ENCODE measurements around the gene HBZ.

The HBZ gene

GRCh38 chr16:152141-153128, at the start of gene HBZ:
Gene HBZ, plus strand, starts transcription at chr16:152644. Its CDS starts 266 bp downstream, at chr16:152910.
- Histone ChIP-seq H3K4me3 (ENCODE audit: low read depth in 1 of 2, low read length in 2 of 2) (no peak within 1 kb of the TSS), H3K27ac (ENCODE audit: low read depth, low read length) (no peak within 1 kb of the TSS), H3K27me3 (ENCODE audit: control insufficient read depth in 1 of 2, insufficient read depth in 2 of 2, low read length in 2 of 2) (peaks cover 13 to 18% of the 10 kb centered on the region in 2 donors), H3K4me1 (ENCODE audit: insufficient read depth, low read length) (peaks cover 6% of the 10 kb centered on the region), H3K9me3 (ENCODE audit: low read length) (no peaks in the 10 kb centered on the region), H3K36me3 (ENCODE audit: insufficient read depth, low read length) (no peaks in the 10 kb centered on the region), H3K9ac (ENCODE audit: low read length) (no peak within 1 kb of the TSS)

- Histone ChIP-seq H3K9me3 (ENCODE audit: low read length) (no peaks in the 10 kb centered on the region), H3K36me3 (ENCODE audit: insufficient read depth, low read length) (peaks cover 18% of the 10 kb centered on the region)
Measured at GRCh38 chr16:104355-104754, 48.1 kb upstream of the HBZ start.

GRCh38 chr16:104928-105327, 47.5 kb upstream of the HBZ start:
- Histone ChIP-seq H3K36me3 (ENCODE audit: insufficient read depth, low read length) (peaks cover 22% of the 10 kb centered on the region), H3K9ac (ENCODE audit: low read length) (no peak overlapping the region)

More at GRCh38 chr16:104355-104754, 48.1 kb upstream of the HBZ start:
- Histone ChIP-seq H3K4me3 (ENCODE audit: low read depth in 1 of 2, low read length in 2 of 2) (no peak overlapping the region), H3K27me3 (ENCODE audit: control insufficient read depth in 1 of 2, insufficient read depth in 2 of 2, low read length in 2 of 2) (no peaks in the 10 kb centered on the region), H3K4me1 (ENCODE audit: insufficient read depth, low read length) (peaks cover 4% of the 10 kb centered on the region), H3K9ac (ENCODE audit: low read length) (no peak overlapping the region), H3K27ac (ENCODE audit: low read depth, low read length) (no peak overlapping the region)

GRCh38 chr16:105521-105920, 46.9 kb upstream of the HBZ start:
- H3K27me3 ChIP-seq (ENCODE audit: control insufficient read depth in 1 of 2, insufficient read depth in 2 of 2, low read length in 2 of 2), result no peaks in the 10 kb centered on the region
- H3K9ac ChIP-seq (ENCODE audit: low read length), result no peak overlapping the region
- H3K4me1 ChIP-seq (ENCODE audit: insufficient read depth, low read length), result peaks cover 4% of the 10 kb centered on the region
- no peaks in the 10 kb centered on the region for H3K9me3 ChIP-seq (ENCODE audit: low read length)
- peaks cover 22% of the 10 kb centered on the region for H3K36me3 ChIP-seq (ENCODE audit: insufficient read depth, low read length)
- H3K27ac ChIP-seq (ENCODE audit: low read depth, low read length), result no peak overlapping the region
- no peak overlapping the region for H3K4me3 ChIP-seq (ENCODE audit: low read depth in 1 of 2, low read length in 2 of 2)

More at GRCh38 chr16:104928-105327, 47.5 kb upstream of the HBZ start:
- peaks cover 4% of the 10 kb centered on the region for H3K4me1 ChIP-seq (ENCODE audit: insufficient read depth, low read length)
- no peaks in the 10 kb centered on the region for H3K27me3 ChIP-seq (ENCODE audit: control insufficient read depth in 1 of 2, insufficient read depth in 2 of 2, low read length in 2 of 2)
- H3K27ac ChIP-seq (ENCODE audit: low read depth, low read length), result no peak overlapping the region
- no peak overlapping the region for H3K4me3 ChIP-seq (ENCODE audit: low read depth in 1 of 2, low read length in 2 of 2)
- H3K9me3 ChIP-seq (ENCODE audit: low read length), result no peaks in the 10 kb centered on the region

- Histone ChIP-seq H3K36me3 (ENCODE audit: insufficient read depth, low read length) (peaks cover 26% of the 10 kb centered on the region), H3K27ac (ENCODE audit: low read depth, low read length) (no peak overlapping the region)
Measured at GRCh38 chr16:106623-107324, 45.7 kb upstream of the HBZ start.

GRCh38 chr16:112153-112840, 40.1 kb upstream of the HBZ start:
- H3K36me3 ChIP-seq (ENCODE audit: insufficient read depth, low read length), result peaks cover 47% of the 10 kb centered on the region
- no peak overlapping the region for H3K27ac ChIP-seq (ENCODE audit: low read depth, low read length)
- H3K4me3 ChIP-seq (ENCODE audit: low read depth in 1 of 2, low read length in 2 of 2), result no peak overlapping the region
- H3K9me3 ChIP-seq (ENCODE audit: low read length), result no peaks in the 10 kb centered on the region
- peaks cover 6% of the 10 kb centered on the region for H3K4me1 ChIP-seq (ENCODE audit: insufficient read depth, low read length)
- no peaks in the 10 kb centered on the region for H3K27me3 ChIP-seq (ENCODE audit: control insufficient read depth in 1 of 2, insufficient read depth in 2 of 2, low read length in 2 of 2)
- H3K9ac ChIP-seq (ENCODE audit: low read length), result no peak overlapping the region

More at GRCh38 chr16:106623-107324, 45.7 kb upstream of the HBZ start:
- Histone ChIP-seq H3K9me3 (ENCODE audit: low read length) (no peaks in the 10 kb centered on the region), H3K4me3 (ENCODE audit: low read depth in 1 of 2, low read length in 2 of 2) (no peak overlapping the region), H3K27me3 (ENCODE audit: control insufficient read depth in 1 of 2, insufficient read depth in 2 of 2, low read length in 2 of 2) (no peaks in the 10 kb centered on the region), H3K4me1 (ENCODE audit: insufficient read depth, low read length) (peaks cover 4% of the 10 kb centered on the region), H3K9ac (ENCODE audit: low read length) (no peak overlapping the region)

- peaks cover 16% of the 10 kb centered on the region for H3K4me1 ChIP-seq (ENCODE audit: insufficient read depth, low read length)
- no peak overlapping the region for H3K9ac ChIP-seq (ENCODE audit: low read length)
- no peaks in the 10 kb centered on the region for H3K27me3 ChIP-seq (ENCODE audit: control insufficient read depth in 1 of 2, insufficient read depth in 2 of 2, low read length in 2 of 2)
- H3K9me3 ChIP-seq (ENCODE audit: low read length), result no peaks in the 10 kb centered on the region
- no peak overlapping the region for H3K27ac ChIP-seq (ENCODE audit: low read depth, low read length)
- peaks cover 39% of the 10 kb centered on the region for H3K36me3 ChIP-seq (ENCODE audit: insufficient read depth, low read length)
- H3K4me3 ChIP-seq (ENCODE audit: low read depth in 1 of 2, low read length in 2 of 2), result no peak overlapping the region
Measured at GRCh38 chr16:114327-114726, 38.1 kb upstream of the HBZ start.

- no peaks in the 10 kb centered on the region for H3K27me3 ChIP-seq (ENCODE audit: control insufficient read depth in 1 of 2, insufficient read depth in 2 of 2, low read length in 2 of 2)
- peaks cover 40% of the 10 kb centered on the region for H3K36me3 ChIP-seq (ENCODE audit: insufficient read depth, low read length)
- H3K4me1 ChIP-seq (ENCODE audit: insufficient read depth, low read length), result peaks cover 16% of the 10 kb centered on the region
- no peak overlapping the region for H3K9ac ChIP-seq (ENCODE audit: low read length)
- H3K4me3 ChIP-seq (ENCODE audit: low read depth in 1 of 2, low read length in 2 of 2), result no peak overlapping the region
- H3K27ac ChIP-seq (ENCODE audit: low read depth, low read length), result no peak overlapping the region
- no peaks in the 10 kb centered on the region for H3K9me3 ChIP-seq (ENCODE audit: low read length)
Measured at GRCh38 chr16:116015-116414, 36.4 kb upstream of the HBZ start.

- Histone ChIP-seq H3K9me3 (ENCODE audit: low read length) (no peaks in the 10 kb centered on the region), H3K36me3 (ENCODE audit: insufficient read depth, low read length) (peaks cover 30% of the 10 kb centered on the region), H3K4me3 (ENCODE audit: low read depth in 1 of 2, low read length in 2 of 2) (peak overlapping the region in 1 of 2 donors; percentile 9), H3K27me3 (ENCODE audit: control insufficient read depth in 1 of 2, insufficient read depth in 2 of 2, low read length in 2 of 2) (no peaks in the 10 kb centered on the region), H3K4me1 (ENCODE audit: insufficient read depth, low read length) (peaks cover 16% of the 10 kb centered on the region), H3K27ac (ENCODE audit: low read depth, low read length) (peak overlapping the region; percentile 54), H3K9ac (ENCODE audit: low read length) (no peak overlapping the region)
Measured at GRCh38 chr16:117379-118365, 34.8 kb upstream of the HBZ start.

- Histone ChIP-seq H3K9me3 (ENCODE audit: low read length) (no peaks in the 10 kb centered on the region), H3K36me3 (ENCODE audit: insufficient read depth, low read length) (peaks cover 25% of the 10 kb centered on the region), H3K4me1 (ENCODE audit: insufficient read depth, low read length) (peaks cover 16% of the 10 kb centered on the region), H3K9ac (ENCODE audit: low read length) (no peak overlapping the region), H3K27me3 (ENCODE audit: control insufficient read depth in 1 of 2, insufficient read depth in 2 of 2, low read length in 2 of 2) (no peaks in the 10 kb centered on the region), H3K4me3 (ENCODE audit: low read depth in 1 of 2, low read length in 2 of 2) (no peak overlapping the region), H3K27ac (ENCODE audit: low read depth, low read length) (no peak overlapping the region)
Measured at GRCh38 chr16:118857-119256, 33.6 kb upstream of the HBZ start.
